GM08714 (cell line): ENCODE measurements around the gene RNF150.

Experiments used
- H3K4me3 ChIP-seq: fragments of 200-500 bp; sonication (Bioruptor generic); 2 replicates; pipeline ENCODE4 v1.5.1; 2014; ENCODE audit warnings: mild to moderate bottlenecking, low read length, inconsistent platforms
- ZNF274 ChIP-seq: IDR thresholded peaks from 2 replicates; pipeline ENCODE4 v1.6.1; 2012; ENCODE audit warnings: mild to moderate bottlenecking, low read depth, low read length

Gene RNF150

GRCh38 chr4:140976768-140977167 lies 156.5 kb downstream of the RNF150 start:
- H3K4me3 ChIP-seq: no peak overlapping the region
- no peak for TF ChIP-seq ZNF274

- TF ChIP-seq ZNF274: no peak
- no peak overlapping the region for H3K4me3 ChIP-seq
These were observed 162.0 kb downstream of the RNF150 start for GRCh38 chr4:140971077-140971792.

GRCh38 chr4:140969296-140969695 lies 164.0 kb downstream of the RNF150 start:
- TF ChIP-seq ZNF274: no peak
- no peak overlapping the region for H3K4me3 ChIP-seq

GRCh38 chr4:140968371-140968770 lies 164.9 kb downstream of the RNF150 start:
- H3K4me3 ChIP-seq: no peak overlapping the region
- TF ChIP-seq ZNF274: no peak

- no peak for TF ChIP-seq ZNF274
- H3K4me3 ChIP-seq: no peak overlapping the region
These were observed 169.4 kb downstream of the RNF150 start for GRCh38 chr4:140963883-140964282.

GRCh38 chr4:140955641-140956040 lies 177.6 kb downstream of the RNF150 start:
- TF ChIP-seq ZNF274: no peak
- no peak overlapping the region for H3K4me3 ChIP-seq

GRCh38 chr4:140952717-140953116 lies 180.6 kb downstream of the RNF150 start:
- TF ChIP-seq ZNF274: no peak
- no peak overlapping the region for H3K4me3 ChIP-seq

GRCh38 chr4:140947506-140947905 lies 185.8 kb downstream of the RNF150 start:
- H3K4me3 ChIP-seq: no peak overlapping the region
- no peak for TF ChIP-seq ZNF274

GRCh38 chr4:140945106-140945505 lies 188.2 kb downstream of the RNF150 start:
- TF ChIP-seq ZNF274: no peak
- H3K4me3 ChIP-seq: no peak overlapping the region

GRCh38 chr4:140944572-140944971 lies 188.7 kb downstream of the RNF150 start:
- H3K4me3 ChIP-seq: no peak overlapping the region
- no peak for TF ChIP-seq ZNF274

- H3K4me3 ChIP-seq: no peak overlapping the region
- TF ChIP-seq ZNF274: no peak
These were observed 189.1 kb downstream of the RNF150 start for GRCh38 chr4:140944199-140944515.

- H3K4me3 ChIP-seq: no peak overlapping the region
- TF ChIP-seq ZNF274: no peak
These were observed 189.6 kb downstream of the RNF150 start for GRCh38 chr4:140943486-140944198.

- H3K4me3 ChIP-seq: no peak overlapping the region
- TF ChIP-seq ZNF274: no peak
These were observed 192.7 kb downstream of the RNF150 start for GRCh38 chr4:140940589-140940988.

GRCh38 chr4:140937866-140938265 lies 195.4 kb downstream of the RNF150 start:
- no peak overlapping the region for H3K4me3 ChIP-seq
- TF ChIP-seq ZNF274: no peak

- no peak for TF ChIP-seq ZNF274
- H3K4me3 ChIP-seq: no peak overlapping the region
These were observed 198.0 kb downstream of the RNF150 start for GRCh38 chr4:140935254-140935653.
